Amygdala (tissue), 56 donors: ENCODE measurements around the gene RRAS.
A peak's percentile ranks its signal among the peaks of the same experiment; 100 is the strongest.
"Not testable (repeated sequence)": the region's sequence is repeated elsewhere in the genome, so short reads cannot be mapped to it uniquely, and the experiment has no call there.

Experiments
- DNase-seq, 56 donors: peaks; one replicate each; lab custom pipeline; 2025; lab: John Stamatoyannopoulos, UW

The RRAS gene

GRCh38 chr19:49635530-49636232 is 4.3 kb downstream of the RRAS start:
- no peak for DNase-seq

- peak in 1 of 56 donors; percentile 39 for DNase-seq
Observed at GRCh38 chr19:49633273-49633672, 6.7 kb downstream of the RRAS start.

DNA sequence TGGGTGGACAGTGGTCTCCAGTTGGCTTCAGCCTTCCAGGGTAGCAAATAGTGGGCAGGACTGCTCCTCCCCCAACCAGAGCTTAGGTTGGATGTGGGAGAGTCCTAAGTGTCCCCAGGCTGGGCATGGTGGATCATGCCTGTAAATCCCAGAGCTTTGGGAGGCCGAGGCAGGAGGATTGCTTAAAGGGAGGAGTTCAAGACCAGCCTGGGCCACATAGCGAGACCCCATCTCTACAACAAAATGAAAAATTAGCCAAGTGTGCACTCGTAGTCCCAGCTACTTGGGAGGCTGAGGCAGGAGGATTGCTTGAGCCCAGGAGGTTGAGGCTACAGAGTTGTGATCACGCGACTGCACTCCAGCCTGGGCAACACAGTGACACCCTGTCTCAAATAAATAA is 7.4 kb downstream of the RRAS start:
- no peak for DNase-seq

GRCh38 chr19:49631610-49632192 is 8.2 kb downstream of the RRAS start:
- no peak for DNase-seq

- DNase-seq = peak in 1 of 56 donors; percentile 18
Observed at GRCh38 chr19:49631014-49631588, 8.8 kb downstream of the RRAS start.

- DNase-seq = no peak
Observed at GRCh38 chr19:49629659-49630058, 10.3 kb downstream of the RRAS start.

DNA sequence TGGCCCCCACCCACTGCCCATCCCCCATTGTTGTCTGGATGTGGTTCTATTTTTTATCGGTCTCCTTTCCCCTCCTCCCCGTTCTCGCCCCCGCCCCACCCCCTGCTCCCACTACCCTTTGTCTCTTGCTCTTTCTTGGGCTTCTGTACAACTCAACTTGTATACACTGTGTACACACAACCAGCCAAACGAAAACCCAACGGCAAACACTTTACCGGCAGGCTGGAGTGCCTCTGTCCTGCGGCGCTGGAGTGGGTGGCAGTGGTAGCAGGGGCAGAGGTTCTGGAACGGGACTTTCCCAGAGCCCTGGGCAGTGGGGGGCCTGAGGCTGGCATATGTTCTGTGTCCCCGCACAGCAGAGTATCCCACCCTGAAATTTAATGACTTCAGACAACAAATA is 13.7 kb downstream of the RRAS start:
- DNase-seq = no peak

- DNase-seq = no peak
Observed at GRCh38 chr19:49624967-49625910, 14.7 kb downstream of the RRAS start.

GRCh38 chr19:49617860-49618259 is 22.1 kb downstream of the RRAS start:
- not testable (repeated sequence) for DNase-seq

- no peak for DNase-seq
Observed at GRCh38 chr19:49616945-49617344, 23.0 kb downstream of the RRAS start.

- DNase-seq = no peak
Observed at GRCh38 chr19:49616532-49616931, 23.4 kb downstream of the RRAS start.

- no peak for DNase-seq
Observed at GRCh38 chr19:49615861-49616260, 24.1 kb downstream of the RRAS start.

GRCh38 chr19:49614096-49614833 is 25.7 kb downstream of the RRAS start:
- DNase-seq = no peak

DNA sequence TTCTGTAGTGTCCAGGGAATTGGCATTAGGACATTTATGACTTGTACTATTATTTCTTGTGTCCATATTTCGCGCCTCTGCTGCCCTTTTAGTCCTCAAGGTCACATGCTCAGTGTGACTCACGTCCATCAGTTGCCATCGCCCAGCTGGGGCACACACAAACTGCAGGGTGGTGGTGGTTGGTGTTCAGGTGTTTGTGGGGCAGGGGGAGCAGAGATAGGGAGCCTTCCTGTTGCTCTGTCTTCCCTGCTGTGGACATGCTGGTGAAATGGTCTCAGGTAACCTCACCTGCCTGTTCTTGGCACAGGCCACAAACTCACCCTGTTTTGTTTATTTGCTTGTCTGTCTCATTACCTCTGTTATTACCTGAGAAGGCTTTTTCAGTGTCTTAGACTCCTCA is 26.6 kb downstream of the RRAS start:
- no peak for DNase-seq

DNA sequence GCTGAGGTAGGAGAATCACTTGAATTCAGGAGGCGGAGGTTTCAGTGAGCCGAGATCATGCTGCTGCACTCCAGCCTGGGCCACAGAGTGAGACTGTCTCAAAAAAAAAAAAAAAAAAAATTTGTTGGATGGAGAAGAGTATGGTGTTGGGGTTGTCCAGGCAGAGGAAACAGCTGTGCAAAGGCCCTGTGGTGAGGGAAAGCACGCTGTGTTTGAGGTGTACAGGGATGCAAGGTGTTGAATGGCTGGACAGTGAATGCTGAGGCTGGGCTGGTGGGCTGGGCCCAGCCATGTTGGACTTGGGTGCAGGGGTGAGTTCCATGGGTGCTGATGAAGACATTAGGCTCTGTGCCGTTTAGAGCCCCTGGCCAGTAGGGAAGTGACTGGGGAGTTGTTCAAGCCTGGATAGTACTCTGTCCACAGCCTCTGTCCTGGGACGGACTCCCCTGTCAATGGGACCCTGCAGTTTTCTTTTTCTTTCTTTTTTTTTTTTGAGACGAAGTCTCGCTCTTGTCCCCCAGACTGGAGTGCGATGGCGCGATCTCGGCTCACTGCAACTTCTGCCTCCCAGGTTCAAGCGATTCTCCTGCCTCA is 30.3 kb downstream of the RRAS start:
- no peak for DNase-seq

DNA sequence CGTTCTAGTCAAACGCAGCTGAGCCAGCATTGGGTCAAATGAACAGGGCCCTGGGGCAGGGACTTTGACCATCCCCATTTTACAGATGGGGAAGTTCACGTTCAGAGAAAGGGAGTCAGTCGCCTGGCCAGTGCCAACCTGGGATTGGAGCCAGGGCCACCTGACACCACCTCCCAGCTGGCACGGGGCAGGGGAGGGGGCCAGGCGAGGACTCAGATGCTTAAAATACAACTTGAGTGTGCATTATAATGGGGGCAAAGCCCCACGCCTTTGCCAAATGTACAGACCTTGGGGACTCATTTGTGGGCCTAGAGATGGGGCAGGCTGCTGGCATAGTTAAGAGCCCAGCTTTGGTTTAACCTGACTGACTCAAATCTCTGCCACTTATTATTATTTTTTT is 34.3 kb downstream of the RRAS start:
- no peak for DNase-seq

DNA sequence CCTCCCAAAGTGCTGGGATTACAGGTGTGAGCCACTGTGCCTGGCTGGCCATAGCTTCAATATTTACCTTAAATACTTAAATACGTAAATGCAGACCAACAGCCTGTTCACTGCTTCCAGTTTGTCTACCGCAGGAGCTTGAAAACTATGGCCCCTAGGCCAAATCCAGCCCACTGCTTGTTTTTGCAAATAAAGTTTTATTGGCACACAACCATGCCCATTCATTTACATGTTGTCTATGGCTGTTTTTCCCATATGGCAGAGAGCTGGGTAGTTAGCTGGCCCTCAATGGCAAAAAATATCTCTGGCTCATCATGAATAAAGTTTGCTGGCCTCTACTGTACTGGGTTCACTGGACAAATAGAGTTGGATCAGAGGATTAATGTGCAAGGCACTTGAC is 37.1 kb downstream of the RRAS start:
- no peak for DNase-seq

- DNase-seq = no peak
Observed at GRCh38 chr19:49601482-49602038, 38.4 kb downstream of the RRAS start.
